A673 (cell line): ENCODE results near the gene PTH2.

ENCODE experiments used
- CTCF ChIP-seq: fragments of 300-800, 200-600 bp; sonication (generic); conservative IDR thresholded peaks from 2 replicates; pipeline ENCODE4 v1.5.1; 2017; ENCODE audit warnings: low read depth, mild to moderate bottlenecking, antibody characterized with exemption, low read length, moderate library complexity, mixed read lengths
- EZH2 ChIP-seq: fragments of 200-600 bp; sonication (generic); IDR thresholded peaks from 2 replicates; pipeline ENCODE4 v1.6.1; 2017; ENCODE audit warnings: borderline replicate concordance, low read depth, mild to moderate bottlenecking, mixed read lengths, antibody characterized with exemption, low read length; ENCODE audit not compliant: poor library complexity, severe bottlenecking

GRCh38 chr19:49462492-49462891 is 39.3 kb upstream of the PTH2 start:
- no peak for TF ChIP-seq EZH2
- no peak for TF ChIP-seq CTCF
